Measurements from ENCODE around the gene DVL2. TPM values are rescaled to one million over a fixed set of nuclear protein-coding genes. Genes with fewer than 3 reads are reported as not detected.

Gene DVL2
- total and polyA plus RNA-seq, 11 donors, result 13.0 to 28.6 (median 17.2) TPM

DNA sequence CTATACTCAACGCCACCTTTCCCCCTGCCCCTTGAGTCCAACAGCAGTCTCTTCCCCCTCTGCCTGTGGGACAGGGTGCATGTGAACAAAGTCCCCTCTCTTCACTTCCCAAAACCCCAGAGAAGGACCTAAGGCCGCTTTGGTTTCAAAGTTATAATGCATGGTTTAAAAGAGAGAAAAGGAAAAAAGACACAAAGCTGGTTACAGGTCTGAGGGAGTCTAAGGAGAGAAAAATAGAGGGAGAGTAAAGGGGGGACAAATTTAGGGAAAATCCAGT lies 9.1 kb upstream of the DVL2 start:
- intact Hi-C loops (cut with DNase I), result loop anchor here in 2 of 10 donors (10.0 kb wide), 2 partner anchors 331 to 601 kb away; partner anchors contain the start of gene CD68 (in 1 of the 2)
- 17 to 38% (median 28%) methylated on average over 2 of the region's 2 CpGs for WGBS, 4 donors
- ATAC-seq, result no peak
- TF ChIP-seq, protein P1, sequence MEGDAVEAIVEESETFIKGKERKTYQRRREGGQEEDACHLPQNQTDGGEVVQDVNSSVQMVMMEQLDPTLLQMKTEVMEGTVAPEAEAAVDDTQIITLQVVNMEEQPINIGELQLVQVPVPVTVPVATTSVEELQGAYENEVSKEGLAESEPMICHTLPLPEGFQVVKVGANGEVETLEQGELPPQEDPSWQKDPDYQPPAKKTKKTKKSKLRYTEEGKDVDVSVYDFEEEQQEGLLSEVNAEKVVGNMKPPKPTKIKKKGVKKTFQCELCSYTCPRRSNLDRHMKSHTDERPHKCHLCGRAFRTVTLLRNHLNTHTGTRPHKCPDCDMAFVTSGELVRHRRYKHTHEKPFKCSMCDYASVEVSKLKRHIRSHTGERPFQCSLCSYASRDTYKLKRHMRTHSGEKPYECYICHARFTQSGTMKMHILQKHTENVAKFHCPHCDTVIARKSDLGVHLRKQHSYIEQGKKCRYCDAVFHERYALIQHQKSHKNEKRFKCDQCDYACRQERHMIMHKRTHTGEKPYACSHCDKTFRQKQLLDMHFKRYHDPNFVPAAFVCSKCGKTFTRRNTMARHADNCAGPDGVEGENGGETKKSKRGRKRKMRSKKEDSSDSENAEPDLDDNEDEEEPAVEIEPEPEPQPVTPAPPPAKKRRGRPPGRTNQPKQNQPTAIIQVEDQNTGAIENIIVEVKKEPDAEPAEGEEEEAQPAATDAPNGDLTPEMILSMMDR (IDR thresholded peaks at IDR 0.05), result no peak
- no peak for TF ChIP-seq POLR2A (IDR thresholded peaks at IDR 0.05)
- peak overlapping the region; percentile 53 to 95 (median 84) for H3K4me3 ChIP-seq
- H3K4me1 ChIP-seq, result peaks cover 5 to 37% (median 28%) of the 10 kb centered on the region in 12 donors
- no peaks in the 10 kb centered on the region for H3K9me3 ChIP-seq
- peak overlapping the region; percentile 91 to 99 (median 97) for H3K27ac ChIP-seq
- H3K36me3 ChIP-seq, result peaks cover 0 to 52% (median 46%) of the 10 kb centered on the region in 9 donors
- no peak for DNase-seq
- H3K27me3 ChIP-seq, result no peaks in the 10 kb centered on the region

DNA sequence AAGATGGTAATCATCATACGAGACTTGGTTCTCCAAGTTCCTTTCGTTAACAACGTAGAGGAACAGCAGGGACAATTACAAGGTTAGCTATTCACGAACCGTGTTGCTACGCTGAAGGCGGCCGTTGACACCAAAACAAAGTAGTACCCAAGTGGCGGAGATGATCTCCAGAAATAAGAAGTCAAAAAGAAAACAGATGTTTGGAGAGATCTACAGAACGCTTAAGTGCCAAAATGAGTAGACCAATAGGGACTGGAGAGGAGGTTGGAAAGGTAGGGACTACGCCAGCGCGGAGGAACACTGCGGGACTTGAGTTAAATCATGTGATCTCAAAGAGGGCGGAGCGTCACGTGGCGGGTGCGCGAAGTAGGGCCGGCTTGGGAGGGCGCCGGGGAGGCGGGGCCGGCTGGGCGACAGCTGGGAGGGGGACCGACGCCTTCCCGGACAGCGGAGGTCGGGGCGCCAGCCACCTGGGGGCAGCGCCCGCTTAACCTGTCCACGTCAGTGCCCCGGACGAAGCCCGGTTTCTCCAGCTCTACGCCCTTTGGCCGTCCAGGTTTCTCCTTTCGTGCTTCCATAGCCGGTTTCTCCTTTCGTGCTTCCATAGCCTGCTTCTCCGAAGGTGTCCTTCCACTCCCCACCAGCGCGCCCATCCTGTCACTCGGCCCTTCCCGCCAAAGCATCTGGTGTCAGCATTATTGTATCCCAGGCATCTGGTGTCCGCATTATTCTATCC lies 8.6 kb upstream of the DVL2 start:
- Histone ChIP-seq H3K36me3 (peaks cover 0 to 52% (median 46%) of the 10 kb centered on the region in 9 donors), H3K27ac (peak overlapping the region; percentile 91 to 99 (median 97)), H3K4me1 (peaks cover 5 to 32% (median 27%) of the 10 kb centered on the region in 12 donors), H3K27me3 (no peaks in the 10 kb centered on the region), H3K9me3 (no peaks in the 10 kb centered on the region), H3K4me3 (peak overlapping the region; percentile 53 to 95 (median 84))
- peak in 1 of 2 donors; percentile 67 for TF ChIP-seq POLR2A (IDR thresholded peaks at IDR 0.05)
- TF ChIP-seq, protein P1 (IDR thresholded peaks at IDR 0.05), result peak in 3 of 12 donors; percentile 23 to 29 (median 28)
- DNase-seq (peak; percentile 97 to 98 (median 97)), ATAC-seq (peak; percentile 45 to 62 (median 57))
- intact Hi-C loops (cut with DNase I), result loop anchor here in 3 of 10 donors (1.0 to 10.0 kb wide), 3 partner anchors 241 to 602 kb away; partner anchors contain the start of genes CD68 (in 1 of the 3) and POLR2A (in 1 of the 3)
- 0 to 2% (median 1%) methylated on average over 41 to 49 of the region's 49 CpGs for WGBS, 4 donors

DNA sequence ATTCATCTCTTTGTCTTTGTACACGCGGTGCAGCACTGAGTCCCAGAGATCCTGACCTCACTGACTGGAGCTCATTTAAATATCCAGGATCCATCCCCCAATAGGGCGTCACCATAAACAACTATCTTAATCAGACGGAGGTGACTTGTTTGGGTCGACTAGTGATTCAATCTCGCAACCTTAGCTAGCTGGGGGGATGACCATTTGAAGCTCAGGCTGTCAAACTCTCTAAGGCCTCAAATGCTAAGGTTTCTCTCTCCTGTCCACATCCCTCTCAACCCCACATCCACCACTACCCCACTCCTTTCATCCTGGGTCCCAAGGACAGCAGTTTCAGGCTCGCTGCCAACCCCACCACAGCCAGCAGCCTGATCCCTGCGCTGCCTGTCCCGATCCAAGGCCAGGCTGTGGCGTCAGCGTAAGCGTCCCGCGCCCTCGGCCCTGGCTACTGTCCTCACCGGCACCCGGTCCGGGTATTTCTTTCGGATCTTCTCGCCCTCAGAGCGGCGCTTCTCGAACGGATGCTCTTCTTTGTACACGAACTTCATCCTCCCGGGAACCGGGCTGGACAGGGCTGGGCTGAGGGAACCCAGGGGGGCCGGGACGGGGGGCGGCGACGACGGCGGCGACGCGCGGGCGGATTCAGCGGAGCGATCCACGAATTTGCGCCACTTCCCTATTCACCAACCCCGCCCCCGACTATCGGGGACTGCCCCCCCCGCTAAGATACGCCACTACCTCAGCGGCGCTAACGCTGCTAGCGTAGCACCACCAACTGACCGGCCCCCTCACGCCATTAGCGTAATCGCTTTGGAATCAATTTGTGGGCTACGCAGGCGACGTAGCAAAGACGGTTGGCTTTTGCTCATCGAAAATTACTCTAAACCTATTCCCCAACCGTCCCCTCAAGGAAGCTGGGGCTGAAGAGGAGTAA lies 7.7 kb upstream of the DVL2 start, which contains the start of gene GABARAP:
GABARAP (minus strand) TSS at position 667 of the 934 bp plus-strand sequence; CDS start at position 548, 119 bp downstream.
- no peaks in the 10 kb centered on the region for H3K9me3 ChIP-seq
- H3K27ac ChIP-seq, result peak within 1 kb of the TSS; percentile 91 to 99 (median 97)
- H3K4me3 ChIP-seq, result peak within 1 kb of the TSS; percentile 53 to 95 (median 84)
- H3K4me1 ChIP-seq, result peaks cover 5 to 36% (median 32%) of the 10 kb centered on the region in 12 donors
- DNase-seq (peak; percentile 94 to 97 (median 96)), ATAC-seq (peak; percentile 12 to 58 (median 48))
- peaks cover 0 to 51% (median 46%) of the 10 kb centered on the region in 9 donors for H3K36me3 ChIP-seq
- intact Hi-C loops (cut with DNase I), result loop anchor here in 3 of 10 donors (1.0 to 10.0 kb wide), 3 partner anchors 242 to 603 kb away; partner anchors contain the start of genes CD68 (in 1 of the 3) and POLR2A (in 1 of the 3)
- no peaks in the 10 kb centered on the region for H3K27me3 ChIP-seq
- peak in 1 of 2 donors; percentile 64 for TF ChIP-seq POLR2A (IDR thresholded peaks at IDR 0.05)
- TF ChIP-seq, protein P1 (IDR thresholded peaks at IDR 0.05), result no peak
- 0 to 1% (median 0%) methylated on average over 36 to 62 of the region's 62 CpGs for WGBS, 4 donors

Data from heart left ventricle (tissue), 16 donors.